Measurements from ENCODE around the gene ELL2.
"Not testable (repeated sequence)": the region's sequence is repeated elsewhere in the genome, so short reads cannot be mapped to it uniquely, and the experiment has no call there.

ELL2 gene

GRCh38 chr5:95838001-95838520 is 123.6 kb downstream of the ELL2 start:
- no peak for DNase-seq (ENCODE audit: low read depth in 2 of 2)

- DNase-seq (ENCODE audit: low read depth in 2 of 2): no peak
These were observed 124.2 kb downstream of the ELL2 start for GRCh38 chr5:95837492-95837891.

GRCh38 chr5:95836971-95837370 is 124.7 kb downstream of the ELL2 start:
- not testable (repeated sequence) for DNase-seq (ENCODE audit: low read depth in 2 of 2)

- no peak for DNase-seq (ENCODE audit: low read depth in 2 of 2)
These were observed 125.1 kb downstream of the ELL2 start for GRCh38 chr5:95836544-95836943.

GRCh38 chr5:95835682-95836385 is 125.8 kb downstream of the ELL2 start:
- no peak for DNase-seq (ENCODE audit: low read depth in 2 of 2)
